GM10266 (cell line): ENCODE data around the gene TSPAN2.

Source experiments
- DNase-seq: peaks from one replicate; pipeline ENCODE4 v3.0.0; 2012; ENCODE audit errors: extremely low spot score
- CTCF ChIP-seq: IDR thresholded peaks from 2 replicates; pipeline ENCODE4 v1.5.1; 2012; ENCODE audit warnings: mild to moderate bottlenecking, low read depth; ENCODE audit not compliant: control insufficient read depth, insufficient read depth; ENCODE audit errors: missing control alignments

TSPAN2 gene

GRCh38 chr1:115089420-115090185, at the start of gene TSPAN2:
TSS of gene TSPAN2 (minus strand) at chr1:115089503. CDS start at chr1:115089432, 71 bp downstream.
- DNase-seq, result peak; percentile 40
- TF ChIP-seq CTCF, result no peak

- peak; percentile 70 for DNase-seq
- TF ChIP-seq CTCF, result peak; percentile 95
Observed at GRCh38 chr1:115138973-115139372, 49.7 kb upstream of the TSPAN2 start.

GRCh38 chr1:115138271-115138670, 49.0 kb upstream of the TSPAN2 start:
- no peak for TF ChIP-seq CTCF

GRCh38 chr1:115137191-115137590, 47.9 kb upstream of the TSPAN2 start:
- TF ChIP-seq CTCF, result no peak

More at GRCh38 chr1:115138271-115138670, 49.0 kb upstream of the TSPAN2 start:
- no peak for DNase-seq

GRCh38 chr1:115136706-115137105, 47.4 kb upstream of the TSPAN2 start:
- no peak for DNase-seq
- no peak for TF ChIP-seq CTCF

More at GRCh38 chr1:115137191-115137590, 47.9 kb upstream of the TSPAN2 start:
- no peak for DNase-seq

- no peak for TF ChIP-seq CTCF
- DNase-seq, result no peak
Observed at GRCh38 chr1:115136106-115136505, 46.8 kb upstream of the TSPAN2 start.

GRCh38 chr1:115135681-115136080, 46.4 kb upstream of the TSPAN2 start:
- no peak for DNase-seq
- no peak for TF ChIP-seq CTCF
